22Rv1 (cell line): ENCODE measurements around the gene HOXD10.

ENCODE experiments used
- CTCF ChIP-seq: fragments of 450-650 bp; IDR thresholded peaks from 2 replicates; pipeline ENCODE4 v1.5.1; 2017; ENCODE audit warnings: mild to moderate bottlenecking
- ZFX ChIP-seq: fragments of 450-650 bp; IDR thresholded peaks from 2 replicates; pipeline ENCODE4 v1.6.1; 2017; ENCODE audit warnings: antibody characterized with exemption, borderline replicate concordance

GRCh38 chr2:176099728-176100546 lies 16.6 kb upstream of the HOXD10 start, which contains the start of gene HOXD12:
- TF ChIP-seq CTCF (no peak), ZFX (no peak)
